ENCODE measurements around the gene EIF4EBP2. TPM values are rescaled to one million over a fixed set of nuclear protein-coding genes. Genes with fewer than 3 reads are reported as not detected.

The EIF4EBP2 gene
- total RNA-seq, 1 donor from 2014 or later: 40.6 TPM

GRCh38 chr10:70441161-70441894 lies 37.4 kb downstream of the EIF4EBP2 start, which contains the start of gene NODAL:
NODAL (minus strand) TSS chr10:70441681; CDS start chr10:70441667, 14 bp downstream.
- Mint-ChIP-seq H3K27me3 (peaks cover 38% of the 10 kb centered on the region), H3K27ac (no peak within 1 kb of the TSS), H3K4me1 (peaks cover 12% of the 10 kb centered on the region), H3K36me3 (ENCODE audit: low read depth) (no peaks in the 10 kb centered on the region), H3K9me3 (no peaks in the 10 kb centered on the region), H3K4me3 (peak within 1 kb of the TSS; percentile 49)
- ChIA-PET CTCF (no interaction called here), POLR2A (no interaction called here)
- no peak for ATAC-seq (ENCODE audit: low read depth)
- TF ChIP-seq, protein P1, sequence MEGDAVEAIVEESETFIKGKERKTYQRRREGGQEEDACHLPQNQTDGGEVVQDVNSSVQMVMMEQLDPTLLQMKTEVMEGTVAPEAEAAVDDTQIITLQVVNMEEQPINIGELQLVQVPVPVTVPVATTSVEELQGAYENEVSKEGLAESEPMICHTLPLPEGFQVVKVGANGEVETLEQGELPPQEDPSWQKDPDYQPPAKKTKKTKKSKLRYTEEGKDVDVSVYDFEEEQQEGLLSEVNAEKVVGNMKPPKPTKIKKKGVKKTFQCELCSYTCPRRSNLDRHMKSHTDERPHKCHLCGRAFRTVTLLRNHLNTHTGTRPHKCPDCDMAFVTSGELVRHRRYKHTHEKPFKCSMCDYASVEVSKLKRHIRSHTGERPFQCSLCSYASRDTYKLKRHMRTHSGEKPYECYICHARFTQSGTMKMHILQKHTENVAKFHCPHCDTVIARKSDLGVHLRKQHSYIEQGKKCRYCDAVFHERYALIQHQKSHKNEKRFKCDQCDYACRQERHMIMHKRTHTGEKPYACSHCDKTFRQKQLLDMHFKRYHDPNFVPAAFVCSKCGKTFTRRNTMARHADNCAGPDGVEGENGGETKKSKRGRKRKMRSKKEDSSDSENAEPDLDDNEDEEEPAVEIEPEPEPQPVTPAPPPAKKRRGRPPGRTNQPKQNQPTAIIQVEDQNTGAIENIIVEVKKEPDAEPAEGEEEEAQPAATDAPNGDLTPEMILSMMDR (IDR thresholded peaks at IDR 0.05): no peak
- DNase-seq: no peak
- intact Hi-C loops (cut with micrococcal nuclease): no loop called here

GRCh38 chr10:70441895-70442309 lies 38.0 kb downstream of the EIF4EBP2 start:
- ATAC-seq (ENCODE audit: low read depth): no peak
- H3K36me3 Mint-ChIP-seq (ENCODE audit: low read depth): no peaks in the 10 kb centered on the region
- peaks cover 12% of the 10 kb centered on the region for H3K4me1 Mint-ChIP-seq
- intact Hi-C loops (cut with micrococcal nuclease): no loop called here
- POLR2A ChIA-PET: interaction anchor here (0.6 kb wide), 1 partner anchor 1275 kb away, joined by 4 read pairs; no protein-coding TSS in a partner anchor
- no peak overlapping the region for H3K27ac Mint-ChIP-seq
- peaks cover 38% of the 10 kb centered on the region for H3K27me3 Mint-ChIP-seq
- no peaks in the 10 kb centered on the region for H3K9me3 Mint-ChIP-seq
- no peak overlapping the region for H3K4me3 Mint-ChIP-seq
- DNase-seq: no peak
- TF ChIP-seq, protein P1 (IDR thresholded peaks at IDR 0.05): no peak
- CTCF ChIA-PET: no interaction called here

- H3K4me3 Mint-ChIP-seq: no peak overlapping the region
- H3K27me3 Mint-ChIP-seq: peaks cover 38% of the 10 kb centered on the region
Observed at GRCh38 chr10:70442332-70442988, 38.5 kb downstream of the EIF4EBP2 start.

DNA sequence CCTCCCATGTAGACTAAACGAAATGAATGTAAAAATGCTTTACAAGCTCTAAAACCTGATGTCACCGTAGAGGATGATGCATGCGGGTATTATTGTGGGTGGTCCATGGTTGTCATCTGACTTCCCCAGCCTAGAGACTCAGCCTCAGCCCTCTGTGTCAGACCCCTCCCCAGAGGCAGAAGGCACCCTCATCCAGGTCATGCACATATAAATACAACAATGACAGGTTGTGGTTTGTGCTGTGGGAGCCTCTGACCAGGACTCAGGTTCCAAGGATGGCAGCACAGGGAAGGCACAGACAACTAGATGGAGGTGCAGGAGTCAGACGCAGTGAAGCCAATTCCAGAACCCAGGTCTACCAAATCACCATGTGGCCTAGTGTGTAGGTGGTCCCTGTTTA lies 40.8 kb downstream of the EIF4EBP2 start:
- no peak overlapping the region for H3K4me3 Mint-ChIP-seq
- peaks cover 12% of the 10 kb centered on the region for H3K4me1 Mint-ChIP-seq
- H3K27ac Mint-ChIP-seq: no peak overlapping the region
- H3K27me3 Mint-ChIP-seq: peaks cover 29% of the 10 kb centered on the region
- CTCF ChIA-PET: interaction anchor here (0.7 to 1.6 kb wide), 2 partner anchors 17 to 76 kb away, joined by 3 to 4 read pairs; no protein-coding TSS in a partner anchor
- no peaks in the 10 kb centered on the region for H3K9me3 Mint-ChIP-seq
- no peaks in the 10 kb centered on the region for H3K36me3 Mint-ChIP-seq (ENCODE audit: low read depth)
- TF ChIP-seq, protein P1 (IDR thresholded peaks at IDR 0.05): no peak
- POLR2A ChIA-PET: no interaction called here
- ATAC-seq (ENCODE audit: low read depth) (no peak), DNase-seq (no peak)
- intact Hi-C loops (cut with micrococcal nuclease): no loop called here

More at GRCh38 chr10:70442332-70442988, 38.5 kb downstream of the EIF4EBP2 start:
- ChIA-PET CTCF (no interaction called here), POLR2A (interaction anchor here (0.6 to 0.9 kb wide), 3 partner anchors 12 to 1276 kb away, joined by 3 to 6 read pairs (median 4); no protein-coding TSS in a partner anchor)
- ATAC-seq (ENCODE audit: low read depth) (no peak), DNase-seq (no peak)
- TF ChIP-seq, protein P1 (IDR thresholded peaks at IDR 0.05): no peak
- Mint-ChIP-seq H3K9me3 (no peaks in the 10 kb centered on the region), H3K36me3 (ENCODE audit: low read depth) (no peaks in the 10 kb centered on the region), H3K27ac (no peak overlapping the region), H3K4me1 (peaks cover 12% of the 10 kb centered on the region)
- intact Hi-C loops (cut with micrococcal nuclease): no loop called here

Data from activated B cell treated with CpG ODN at 0.5 μM for 24 hours (primary cell).